Keratinocyte (primary cell): ENCODE data around the gene AMMECR1L. TPM values are rescaled to one million over a fixed set of nuclear protein-coding genes. Genes with fewer than 3 reads are reported as not detected.

Experiments used
- DNase-seq: peaks from one replicate; pipeline ENCODE4 v3.0.0-alpha.2; 2011; ENCODE audit warnings: low read depth, missing footprints, low spot score
- FAIRE-seq: peaks from 2 replicates; lab custom pipeline; 2011; peaks lifted over from hg19 to GRCh38; lab: Jason Lieb, UNC
- H2AFZ ChIP-seq: 2 replicates; pipeline ENCODE4 v1.6.0; 2012; ENCODE audit warnings: low read length, control low read depth, inconsistent platforms; ENCODE audit not compliant: control insufficient read depth
- H3K27ac ChIP-seq: 2 replicates; pipeline ENCODE4 v1.5.1; 2011; ENCODE audit warnings: low read length; ENCODE audit not compliant: control insufficient read depth, insufficient read depth
- H3K27me3 ChIP-seq: 3 replicates; pipeline ENCODE4 v1.6.0; 2011; ENCODE audit warnings: low read length; ENCODE audit not compliant: control insufficient read depth, insufficient read depth; ENCODE audit errors: extremely low read depth
- H3K36me3 ChIP-seq, 2 experiments: 2 replicates in 1 of 2; 3 replicates in 1 of 2; pipeline ENCODE4 v1.5.1; 2011; ENCODE audit warnings: low read length in 2 of 2, mild to moderate bottlenecking in 1 of 2; ENCODE audit not compliant: control insufficient read depth in 2 of 2, insufficient read depth in 2 of 2; ENCODE audit errors: extremely low read depth in 1 of 2
- H3K4me1 ChIP-seq: 3 replicates; pipeline ENCODE4 v1.5.1; 2011; ENCODE audit warnings: low read length; ENCODE audit not compliant: control insufficient read depth, insufficient read depth; ENCODE audit errors: extremely low read depth
- H3K4me2 ChIP-seq: 3 replicates; pipeline ENCODE4 v1.6.0; 2011; ENCODE audit warnings: low read depth, low read length; ENCODE audit not compliant: control insufficient read depth, insufficient read depth; ENCODE audit errors: extremely low read depth
- H3K4me3 ChIP-seq, 3 experiments: fragments of 200-600 bp in 1 of 3; sonication (generic) in 1 of 3; 2 replicates in 2 of 3; 3 replicates in 1 of 3; pipeline ENCODE4 v1.5.1; 2011 to 2016; ENCODE audit warnings: low read length in 3 of 3, mild to moderate bottlenecking in 3 of 3, control low read depth in 2 of 3, inconsistent platforms in 1 of 3, low read depth in 1 of 3, mixed read lengths in 1 of 3, mixed run types in 1 of 3, moderate library complexity in 1 of 3; ENCODE audit not compliant: control insufficient read depth in 2 of 3, insufficient read depth in 2 of 3; ENCODE audit errors: extremely low read depth in 1 of 3
- H3K79me2 ChIP-seq: 2 replicates; pipeline ENCODE4 v1.6.0; 2012; ENCODE audit warnings: low read length; ENCODE audit not compliant: control insufficient read depth, insufficient read depth
- H3K9ac ChIP-seq: 3 replicates; pipeline ENCODE4 v1.6.0; 2011; ENCODE audit warnings: low read length; ENCODE audit not compliant: control insufficient read depth, insufficient read depth; ENCODE audit errors: extremely low read depth
- H3K9me1 ChIP-seq: 3 replicates; pipeline ENCODE4 v1.6.0; 2011; ENCODE audit warnings: low read length; ENCODE audit not compliant: control insufficient read depth, insufficient read depth; ENCODE audit errors: extremely low read depth
- H3K9me3 ChIP-seq: 2 replicates; pipeline ENCODE4 v1.5.1; 2012; ENCODE audit warnings: low read depth, low read length; ENCODE audit not compliant: control insufficient read depth
- H4K20me1 ChIP-seq: 3 replicates; pipeline ENCODE4 v1.6.0; 2011; ENCODE audit warnings: low read length; ENCODE audit not compliant: control insufficient read depth, insufficient read depth; ENCODE audit errors: extremely low read depth
- CTCF ChIP-seq, 3 experiments: IDR thresholded peaks in 1 of 3; conservative IDR thresholded peaks in 1 of 3; optimal IDR thresholded peaks in 1 of 3; 2 replicates in 2 of 3; 3 replicates in 1 of 3; pipeline versions ENCODE3 to v1.5.1; 2011; ENCODE audit warnings: low read length in 3 of 3, mild to moderate bottlenecking in 3 of 3, moderate library complexity in 2 of 3, control low read depth in 1 of 3, inconsistent platforms in 1 of 3; ENCODE audit not compliant: insufficient read depth in 2 of 3; ENCODE audit errors: extremely low read depth in 1 of 3
- EZH2 ChIP-seq: IDR thresholded peaks from one replicate; pipeline ENCODE4 v1.6.1; 2012; ENCODE audit warnings: inconsistent platforms, mild to moderate bottlenecking, low read length, moderate library complexity
- dilution Hi-C: fragments of 300-500 bp; cut with MboI; formaldehyde crosslinking; loops from one replicate; pipeline ENCODE4 v1.7.0; 2020; ENCODE audit warnings: low sequenced_read_pairs; ENCODE audit not compliant: extremely low pct_ligation_motif_present
- polyA plus RNA-seq, 5 experiments: library from polyadenylated mRNA; depleted of rRNA in 3 of 5; stranded (reverse) in 3 of 5; stranded (forward) in 1 of 5; unstranded in 1 of 5; fragments of >200 nt; gene quantifications; 1 replicate in 1 of 5; 2 replicates in 3 of 5; 3 replicates in 1 of 5; pipeline versions ENCODE4 v1.2.1 to v1.2.3, GENCODE V29; 2011 to 2012; ENCODE audit warnings: missing spikeins in 2 of 5, low read depth in 1 of 5, low replicate concordance in 1 of 5

Gene AMMECR1L
- polyA plus RNA-seq, 1 donor (not counting 4 experiments of a cell fraction or from before 2014, with no cell fraction given), result 16.8 TPM

- no peak for TF ChIP-seq EZH2
- TF ChIP-seq CTCF (optimal IDR thresholded peaks at IDR 0.05 in 1 of 3, IDR thresholded peaks at IDR 0.05 in 1 of 3, conservative IDR thresholded peaks at IDR 0.05 in 1 of 3; ENCODE audit: extremely low read depth in 1 of 3, insufficient read depth in 2 of 3, low read length in 3 of 3), result no peak
- Histone ChIP-seq H4K20me1 (peaks cover 36% of the 10 kb centered on the region), H3K36me3 (peaks cover 21 to 40% of the 10 kb centered on the region in 2 experiments), H3K9ac (no peak overlapping the region), H3K27ac (no peak overlapping the region), H2AFZ (no peak overlapping the region), H3K79me2 (peaks cover 83% of the 10 kb centered on the region), H3K27me3 (no peaks in the 10 kb centered on the region), H3K9me1 (peaks cover 6% of the 10 kb centered on the region), H3K4me1 (no peaks in the 10 kb centered on the region), H3K9me3 (no peaks in the 10 kb centered on the region), H3K4me3 (no peak overlapping the region), H3K4me2 (no peak overlapping the region)
- FAIRE-seq (no peak), DNase-seq (no peak)
- dilution Hi-C loops, result no loop called here
These were observed 11.1 kb downstream of the AMMECR1L start for GRCh38 chr2:127874378-127875269.

GRCh38 chr2:127873707-127874303, 12.0 kb downstream of the AMMECR1L start:
- H3K79me2 ChIP-seq, result peaks cover 78% of the 10 kb centered on the region
- H3K4me3 ChIP-seq, result no peak overlapping the region
- no peaks in the 10 kb centered on the region for H3K9me3 ChIP-seq
- dilution Hi-C loops, result no loop called here
- DNase-seq (no peak), FAIRE-seq (no peak)
- peaks cover 24 to 44% of the 10 kb centered on the region in 2 experiments for H3K36me3 ChIP-seq
- H3K27ac ChIP-seq, result no peak overlapping the region
- H4K20me1 ChIP-seq, result peaks cover 34% of the 10 kb centered on the region
- no peak overlapping the region for H3K9ac ChIP-seq
- H3K9me1 ChIP-seq, result peaks cover 6% of the 10 kb centered on the region
- H3K27me3 ChIP-seq, result no peaks in the 10 kb centered on the region
- TF ChIP-seq CTCF (optimal IDR thresholded peaks at IDR 0.05 in 1 of 3, IDR thresholded peaks at IDR 0.05 in 1 of 3, conservative IDR thresholded peaks at IDR 0.05 in 1 of 3; ENCODE audit: extremely low read depth in 1 of 3, insufficient read depth in 2 of 3, low read length in 3 of 3), result no peak
- no peak for TF ChIP-seq EZH2
- H2AFZ ChIP-seq, result no peak overlapping the region
- no peak overlapping the region for H3K4me2 ChIP-seq
- H3K4me1 ChIP-seq, result no peaks in the 10 kb centered on the region
